Subcutaneous abdominal adipose tissue (tissue), 5 donors: ENCODE data around the gene EPB41L5.
A peak's percentile ranks its signal among the peaks of the same experiment; 100 is the strongest.
"Not testable (repeated sequence)": the region's sequence is repeated elsewhere in the genome, so short reads cannot be mapped to it uniquely, and the experiment has no call there.

Source experiments
- H3K27ac ChIP-seq: one replicate; pipeline ENCODE4 v1.7.0; 2013; ENCODE audit warnings: low read depth, mild to moderate bottlenecking, inconsistent platforms, low read length, moderate library complexity
- H3K27me3 ChIP-seq, 5 donors: one replicate each; pipeline ENCODE4 v1.7.0; 2013; ENCODE audit warnings: low read length in 5 of 5, inconsistent platforms in 1 of 5; ENCODE audit not compliant: control insufficient read depth in 5 of 5, insufficient read depth in 4 of 5
- H3K36me3 ChIP-seq, 5 donors: one replicate each; pipeline ENCODE4 v1.7.0; 2013; ENCODE audit warnings: low read length in 5 of 5; ENCODE audit not compliant: control insufficient read depth in 5 of 5, insufficient read depth in 5 of 5
- H3K4me1 ChIP-seq, 5 donors: one replicate each; pipeline ENCODE4 v1.7.0; 2013; ENCODE audit warnings: low read length in 5 of 5, mild to moderate bottlenecking in 3 of 5, moderate library complexity in 1 of 5; ENCODE audit not compliant: control insufficient read depth in 5 of 5, insufficient read depth in 5 of 5
- H3K4me3 ChIP-seq, 5 donors: one replicate each; pipeline ENCODE4 v1.7.0; 2013; ENCODE audit warnings: low read length in 5 of 5, low read depth in 1 of 5
- H3K9ac ChIP-seq, 5 donors: one replicate each; pipeline ENCODE4 v1.7.0; 2013; ENCODE audit warnings: low read length in 5 of 5, mild to moderate bottlenecking in 4 of 5, moderate library complexity in 3 of 5
- H3K9me3 ChIP-seq, 5 donors: one replicate each; pipeline ENCODE4 v1.7.0; 2013; ENCODE audit warnings: low read length in 5 of 5; ENCODE audit not compliant: control insufficient read depth in 5 of 5
- donor health status: healthy.
- donor health status: healthy.
- donor health status: healthy.
- donor health status: healthy.
- donor health status: healthy.

EPB41L5 gene

DNA sequence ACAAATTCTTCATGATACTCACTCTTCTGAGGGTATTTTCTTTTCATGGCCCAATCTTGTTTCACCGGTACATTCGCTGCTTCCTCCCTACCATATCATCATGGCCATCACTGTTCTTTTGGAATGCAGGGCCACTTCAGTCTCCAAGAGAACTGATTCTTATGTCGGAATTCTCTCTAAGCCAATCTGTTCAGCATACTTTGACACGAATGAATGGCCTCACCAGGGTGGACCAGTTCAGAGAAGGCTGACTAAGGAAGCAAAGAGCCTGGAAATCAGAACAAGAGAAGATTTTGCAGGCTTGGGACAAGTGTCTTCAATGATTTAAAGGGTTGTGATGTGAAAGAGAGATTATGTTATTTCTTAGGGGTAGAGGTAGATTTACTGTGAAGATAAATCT, 5.0 kb upstream of the EPB41L5 start:
- H3K4me3 ChIP-seq, result no peak overlapping the region
- H3K4me1 ChIP-seq, result peaks cover 0 to 7% (median 7%) of the 10 kb centered on the region in 5 donors
- no peaks in the 10 kb centered on the region for H3K36me3 ChIP-seq
- H3K27me3 ChIP-seq, result no peaks in the 10 kb centered on the region
- H3K27ac ChIP-seq, result no peak overlapping the region
- no peaks in the 10 kb centered on the region for H3K9me3 ChIP-seq
- no peak overlapping the region for H3K9ac ChIP-seq

- no peaks in the 10 kb centered on the region for H3K36me3 ChIP-seq
- H3K9me3 ChIP-seq, result no peaks in the 10 kb centered on the region
- H3K4me3 ChIP-seq, result peak overlapping the region; percentile 72 to 88 (median 76)
- H3K27me3 ChIP-seq, result no peaks in the 10 kb centered on the region
- no peak overlapping the region for H3K27ac ChIP-seq
- peaks cover 0 to 22% (median 18%) of the 10 kb centered on the region in 5 donors for H3K4me1 ChIP-seq
- peak overlapping the region in 4 of 5 donors; percentile 74 to 91 (median 82) for H3K9ac ChIP-seq
Measured at GRCh38 chr2:120012363-120012762, 514 bp upstream of the EPB41L5 start.

DNA sequence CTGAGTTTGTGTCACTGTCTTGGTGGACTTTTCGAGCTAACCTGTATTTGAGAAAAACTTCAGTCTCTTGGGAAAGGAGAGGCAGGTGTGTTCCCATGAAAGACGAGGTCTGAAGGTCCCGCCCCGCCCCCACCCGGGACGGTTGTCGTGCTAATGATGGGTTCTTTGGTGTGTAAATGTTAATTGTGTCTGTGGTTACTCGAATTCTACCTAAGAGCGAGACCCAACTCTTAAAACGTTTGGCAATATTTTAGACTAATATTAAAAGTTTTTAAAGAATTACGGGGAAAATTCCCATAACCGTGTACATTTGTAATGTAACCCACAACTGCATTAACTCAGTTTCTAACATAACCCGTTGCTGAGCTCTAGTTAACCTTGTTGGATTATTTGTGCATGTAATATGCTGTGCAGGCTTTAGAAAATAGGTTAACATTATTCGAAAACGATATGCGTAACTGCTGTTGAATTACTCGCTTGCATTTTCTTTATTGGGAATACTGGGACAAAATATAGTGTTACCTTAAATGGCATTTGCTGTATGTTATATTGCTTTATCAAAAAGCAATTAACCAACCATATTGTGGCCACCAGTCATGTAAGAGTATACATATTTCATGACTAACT, 833 bp downstream of the EPB41L5 start:
- peak overlapping the region; percentile 27 for H3K27ac ChIP-seq
- no peaks in the 10 kb centered on the region for H3K36me3 ChIP-seq
- no peaks in the 10 kb centered on the region for H3K27me3 ChIP-seq
- H3K9ac ChIP-seq, result peak overlapping the region in 4 of 5 donors; percentile 74 to 91 (median 85)
- H3K4me3 ChIP-seq, result peak overlapping the region; percentile 72 to 88 (median 77)
- no peaks in the 10 kb centered on the region for H3K9me3 ChIP-seq
- H3K4me1 ChIP-seq, result peaks cover 0 to 22% (median 18%) of the 10 kb centered on the region in 5 donors

DNA sequence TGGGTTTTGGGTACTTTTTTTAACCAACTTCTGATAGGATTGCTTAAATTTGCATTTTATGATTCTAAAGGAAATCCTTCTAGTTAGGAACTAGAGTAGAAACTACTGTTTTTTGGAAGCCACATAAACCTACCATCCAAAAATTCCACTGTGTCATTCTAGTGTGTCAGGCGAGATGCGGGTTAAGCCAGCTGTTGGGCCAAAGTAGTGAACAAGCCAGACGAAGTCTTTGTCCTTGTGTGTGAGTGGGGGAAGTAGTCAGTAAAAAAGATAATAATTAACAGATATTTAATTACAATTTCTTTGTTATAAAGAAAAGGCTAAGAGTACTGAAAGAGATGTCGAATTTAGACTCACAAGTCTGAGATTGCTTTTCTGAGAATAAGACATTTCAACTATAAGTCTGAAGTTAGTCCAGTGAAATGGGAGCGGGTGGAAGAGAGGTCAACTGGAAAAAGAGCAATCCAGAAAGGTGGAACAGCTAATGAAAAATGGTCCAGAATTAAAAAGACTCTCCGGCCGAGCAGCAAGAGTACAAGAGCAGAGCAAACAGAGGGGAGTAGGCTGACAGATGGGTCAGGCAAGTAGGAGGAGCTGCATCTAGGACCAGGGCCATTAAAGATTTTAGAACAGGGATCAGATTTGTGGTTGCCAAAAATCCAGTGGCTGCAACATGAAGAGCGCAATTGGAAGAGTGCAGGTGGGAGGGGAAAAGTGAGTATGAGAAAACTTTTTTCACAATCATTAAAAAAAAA, 1.5 kb downstream of the EPB41L5 start:
- Histone ChIP-seq H3K9me3 (no peaks in the 10 kb centered on the region), H3K36me3 (no peaks in the 10 kb centered on the region), H3K9ac (peak overlapping the region in 2 of 5 donors; percentile 46 to 52), H3K27me3 (no peaks in the 10 kb centered on the region), H3K27ac (no peak overlapping the region), H3K4me1 (peaks cover 0 to 22% (median 18%) of the 10 kb centered on the region in 5 donors), H3K4me3 (peak overlapping the region in 3 of 5 donors; percentile 72 to 85 (median 77))

DNA sequence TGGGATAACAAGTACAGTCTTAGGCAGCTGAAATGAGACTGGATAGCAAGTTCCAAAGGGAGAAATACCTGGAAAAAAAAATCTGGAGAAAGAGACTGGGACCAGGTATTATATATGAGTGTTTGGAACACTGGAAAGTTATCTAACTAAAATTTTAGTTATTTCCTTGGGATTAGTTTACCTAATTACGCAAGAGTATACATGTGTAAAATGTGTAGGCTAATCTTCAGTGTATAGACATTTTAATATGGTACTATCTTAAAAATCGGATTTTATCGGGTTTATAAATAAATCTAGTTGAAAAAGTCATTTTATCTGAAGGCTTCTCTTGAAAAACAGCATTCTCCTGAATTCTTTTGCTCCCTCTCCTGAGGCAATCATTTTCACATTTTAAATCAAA, 3.9 kb downstream of the EPB41L5 start:
- Histone ChIP-seq H3K9ac (no peak overlapping the region), H3K4me3 (no peak overlapping the region), H3K4me1 (peaks cover 0 to 22% (median 18%) of the 10 kb centered on the region in 5 donors), H3K9me3 (no peaks in the 10 kb centered on the region), H3K36me3 (no peaks in the 10 kb centered on the region), H3K27ac (no peak overlapping the region), H3K27me3 (no peaks in the 10 kb centered on the region)

DNA sequence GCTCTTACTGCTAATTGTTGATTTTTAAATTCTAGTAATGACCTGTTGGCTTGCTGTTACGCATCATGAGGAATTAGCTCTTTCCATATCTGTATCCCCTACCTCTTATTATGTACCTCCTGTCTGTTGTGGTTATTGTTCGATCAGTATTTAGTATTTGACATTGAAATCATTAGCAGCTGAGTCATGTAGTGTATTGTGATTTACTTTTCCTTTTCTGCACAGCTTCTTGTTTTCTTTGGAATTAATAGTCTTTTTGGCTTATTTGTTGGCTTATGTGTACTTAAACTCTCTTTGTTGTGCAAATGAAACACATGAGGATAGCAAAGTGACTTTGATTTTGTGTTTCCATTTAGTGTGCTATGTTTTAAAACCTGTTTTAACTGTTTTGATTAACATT, 4.3 kb downstream of the EPB41L5 start:
- Histone ChIP-seq H3K27ac (no peak overlapping the region), H3K9ac (no peak overlapping the region)

DNA sequence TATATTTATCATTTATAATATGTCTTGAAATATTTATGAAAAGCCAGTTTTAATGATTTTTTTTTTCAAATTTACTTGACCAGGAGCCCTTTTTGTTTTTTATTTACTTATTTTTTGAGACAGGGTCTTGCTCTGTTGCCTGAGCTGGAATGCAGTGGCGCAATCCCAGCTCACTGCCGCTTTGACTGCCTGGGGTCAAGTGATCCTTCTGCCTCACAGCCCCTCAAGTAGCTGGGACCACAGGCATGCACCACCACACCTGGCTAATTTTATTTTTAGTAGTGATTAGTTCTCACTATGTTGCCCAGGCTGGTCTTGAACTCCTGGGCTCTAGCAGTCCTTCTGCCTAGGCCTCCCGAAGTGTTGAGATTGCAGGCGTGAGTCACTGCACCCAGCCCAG, 5.7 kb downstream of the EPB41L5 start:
- H3K36me3 ChIP-seq, result no peaks in the 10 kb centered on the region
- H3K9ac ChIP-seq, result no peak overlapping the region
- no peaks in the 10 kb centered on the region for H3K9me3 ChIP-seq
- H3K27me3 ChIP-seq, result no peaks in the 10 kb centered on the region
- no peak overlapping the region for H3K27ac ChIP-seq
- H3K4me1 ChIP-seq, result peaks cover 0 to 13% (median 6%) of the 10 kb centered on the region in 5 donors
- H3K4me3 ChIP-seq, result no peak overlapping the region

More for the DNA sequence above, 4.3 kb downstream of the EPB41L5 start:
- H3K9me3 ChIP-seq, result no peaks in the 10 kb centered on the region
- H3K4me1 ChIP-seq, result peaks cover 0 to 20% (median 14%) of the 10 kb centered on the region in 5 donors
- no peaks in the 10 kb centered on the region for H3K36me3 ChIP-seq
- H3K4me3 ChIP-seq, result no peak overlapping the region
- H3K27me3 ChIP-seq, result no peaks in the 10 kb centered on the region

- Histone ChIP-seq H3K4me1 (no peaks in the 10 kb centered on the region), H3K9ac (no peak overlapping the region), H3K9me3 (no peaks in the 10 kb centered on the region), H3K27ac (no peak overlapping the region), H3K36me3 (no peaks in the 10 kb centered on the region), H3K4me3 (no peak overlapping the region), H3K27me3 (no peaks in the 10 kb centered on the region)
Measured at GRCh38 chr2:120020554-120020953, 7.7 kb downstream of the EPB41L5 start.

GRCh38 chr2:120022505-120022904, 9.6 kb downstream of the EPB41L5 start:
- not testable (repeated sequence) for H3K27me3 ChIP-seq

GRCh38 chr2:120026890-120027289, 14.0 kb downstream of the EPB41L5 start:
- no peaks in the 10 kb centered on the region for H3K4me1 ChIP-seq
- no peak overlapping the region for H3K4me3 ChIP-seq
- no peak overlapping the region for H3K27ac ChIP-seq
- no peak overlapping the region for H3K9ac ChIP-seq
- no peaks in the 10 kb centered on the region for H3K36me3 ChIP-seq
- H3K27me3 ChIP-seq, result no peaks in the 10 kb centered on the region
- H3K9me3 ChIP-seq, result peaks cover 0 to 5% (median 0%) of the 10 kb centered on the region in 5 donors

More at GRCh38 chr2:120022505-120022904, 9.6 kb downstream of the EPB41L5 start:
- H3K9me3 ChIP-seq, H3K27ac ChIP-seq, H3K4me3 ChIP-seq, H3K4me1 ChIP-seq, H3K9ac ChIP-seq, H3K36me3 ChIP-seq: not testable (repeated sequence)
